Testis (tissue), 3 donors: Measurements from ENCODE around the gene HIPK2. TPM values are rescaled to one million over a fixed set of nuclear protein-coding genes. Genes with fewer than 3 reads are reported as not detected.

Experiments used
- DNase-seq: peaks from one replicate; pipeline ENCODE4 v3.0.0-alpha.2; 2019
- H3K27ac ChIP-seq, 2 donors: fragments of 200-600 bp; sonication (generic); one replicate each; pipeline ENCODE4 v1.5.1; 2019
- H3K27me3 ChIP-seq: fragments of 200-600 bp; sonication (generic); one replicate; pipeline ENCODE4 v1.5.1; 2019
- H3K36me3 ChIP-seq: fragments of 200-600 bp; sonication (generic); one replicate; pipeline ENCODE4 v1.5.1; 2017; ENCODE audit warnings: low read depth; ENCODE audit errors: missing control alignments
- H3K4me1 ChIP-seq: fragments of 200-600 bp; sonication (generic); one replicate; pipeline ENCODE4 v1.5.1; 2019
- H3K4me3 ChIP-seq, 2 donors: fragments of 200-600 bp; sonication (generic); one replicate each; pipeline ENCODE4 v1.5.1; 2017 to 2019
- H3K9me3 ChIP-seq: fragments of 200-600 bp; sonication (generic); one replicate; pipeline ENCODE4 v1.5.1; 2017
- POLR2A ChIP-seq: fragments of 450-650 bp; IDR thresholded peaks from one replicate; pipeline ENCODE4 v1.6.1; 2017; ENCODE audit warnings: antibody characterized with exemption, mild to moderate bottlenecking, moderate library complexity
- WGBS, 2 donors: methylation state at CpG; one replicate each; pipeline ENCODE4 v1.1.5; 2018; 5-methylcytosine and 5-hydroxymethylcytosine counted together
- intact Hi-C: fragments of 100-400 bp; cut with DNase I; formaldehyde crosslinking; loops from one replicate; pipeline ENCODE4 v1.15.1; 2023; ENCODE audit warnings: low total_unique reads
- polyA plus RNA-seq: library from polyadenylated mRNA; stranded (reverse); fragments of 350-450 nt; fragmentation: Illumina TruSeq; extraction: RNeasy Lipid Tissue Mini Kit (QIAGEN cat#74804); gene quantifications from one replicate; pipeline ENCODE4 v1.2.3, GENCODE V29; 2014; ENCODE audit warnings: low read depth, low replicate concordance; ENCODE audit not compliant: insufficient read depth
- total RNA-seq, 2 donors: library from RNA; depleted of rRNA; stranded (reverse); fragments of >200 nt; gene quantifications; one replicate each; pipeline ENCODE4 v1.2.3, GENCODE V29; 2016
- TF ChIP-seq, protein P1 (sequence below), 3 experiments: fragments of 450-650 bp in 2 of 3; fragments of 200-600 bp in 1 of 3; sonication (generic) in 1 of 3; IDR thresholded peaks; one replicate each; pipeline ENCODE4 v1.5.1; 2016 to 2019; ENCODE audit warnings: antibody characterized with exemption in 3 of 3, mild to moderate bottlenecking in 2 of 3, moderate library complexity in 1 of 3

HIPK2 gene
- total and polyA plus RNA-seq, 3 donors from 2014 or later: 6.3 to 22.4 (median 17.8) TPM

DNA sequence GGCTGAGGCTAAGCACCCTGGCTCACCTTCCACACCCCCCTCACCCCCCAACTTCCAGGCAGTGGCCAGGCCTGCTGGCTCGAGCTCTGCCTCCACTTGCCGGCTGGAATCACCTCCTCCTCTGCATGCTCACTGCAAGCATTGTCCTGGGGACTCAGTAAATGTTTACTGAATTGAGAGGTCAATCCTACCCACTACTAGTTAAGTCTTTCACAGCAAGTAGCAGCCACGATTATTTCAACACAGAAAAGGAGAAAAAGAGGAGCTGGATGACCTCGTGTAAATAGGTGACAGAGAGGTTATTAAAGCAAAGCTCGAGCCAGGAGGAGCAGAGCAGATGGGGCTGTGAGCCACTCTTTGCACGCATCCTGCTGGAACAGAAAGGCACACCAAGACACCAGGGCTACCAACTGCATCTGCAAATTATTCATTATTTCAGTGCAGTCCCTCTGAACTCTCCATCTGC, 32.1 kb downstream of the HIPK2 start:
- Histone ChIP-seq H3K4me1 (peaks cover 10% of the 10 kb centered on the region), H3K36me3 (no peaks in the 10 kb centered on the region), H3K4me3 (no peak overlapping the region), H3K27me3 (no peaks in the 10 kb centered on the region), H3K27ac (no peak overlapping the region), H3K9me3 (no peaks in the 10 kb centered on the region)
- 33 to 51% methylated on average over 6 of the region's 6 CpGs for WGBS, 2 donors
- intact Hi-C loops: no loop called here
- peak; percentile 26 for DNase-seq
- TF ChIP-seq POLR2A: no peak
- TF ChIP-seq, protein P1, sequence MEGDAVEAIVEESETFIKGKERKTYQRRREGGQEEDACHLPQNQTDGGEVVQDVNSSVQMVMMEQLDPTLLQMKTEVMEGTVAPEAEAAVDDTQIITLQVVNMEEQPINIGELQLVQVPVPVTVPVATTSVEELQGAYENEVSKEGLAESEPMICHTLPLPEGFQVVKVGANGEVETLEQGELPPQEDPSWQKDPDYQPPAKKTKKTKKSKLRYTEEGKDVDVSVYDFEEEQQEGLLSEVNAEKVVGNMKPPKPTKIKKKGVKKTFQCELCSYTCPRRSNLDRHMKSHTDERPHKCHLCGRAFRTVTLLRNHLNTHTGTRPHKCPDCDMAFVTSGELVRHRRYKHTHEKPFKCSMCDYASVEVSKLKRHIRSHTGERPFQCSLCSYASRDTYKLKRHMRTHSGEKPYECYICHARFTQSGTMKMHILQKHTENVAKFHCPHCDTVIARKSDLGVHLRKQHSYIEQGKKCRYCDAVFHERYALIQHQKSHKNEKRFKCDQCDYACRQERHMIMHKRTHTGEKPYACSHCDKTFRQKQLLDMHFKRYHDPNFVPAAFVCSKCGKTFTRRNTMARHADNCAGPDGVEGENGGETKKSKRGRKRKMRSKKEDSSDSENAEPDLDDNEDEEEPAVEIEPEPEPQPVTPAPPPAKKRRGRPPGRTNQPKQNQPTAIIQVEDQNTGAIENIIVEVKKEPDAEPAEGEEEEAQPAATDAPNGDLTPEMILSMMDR (IDR thresholded peaks at IDR 0.05): no peak

DNA sequence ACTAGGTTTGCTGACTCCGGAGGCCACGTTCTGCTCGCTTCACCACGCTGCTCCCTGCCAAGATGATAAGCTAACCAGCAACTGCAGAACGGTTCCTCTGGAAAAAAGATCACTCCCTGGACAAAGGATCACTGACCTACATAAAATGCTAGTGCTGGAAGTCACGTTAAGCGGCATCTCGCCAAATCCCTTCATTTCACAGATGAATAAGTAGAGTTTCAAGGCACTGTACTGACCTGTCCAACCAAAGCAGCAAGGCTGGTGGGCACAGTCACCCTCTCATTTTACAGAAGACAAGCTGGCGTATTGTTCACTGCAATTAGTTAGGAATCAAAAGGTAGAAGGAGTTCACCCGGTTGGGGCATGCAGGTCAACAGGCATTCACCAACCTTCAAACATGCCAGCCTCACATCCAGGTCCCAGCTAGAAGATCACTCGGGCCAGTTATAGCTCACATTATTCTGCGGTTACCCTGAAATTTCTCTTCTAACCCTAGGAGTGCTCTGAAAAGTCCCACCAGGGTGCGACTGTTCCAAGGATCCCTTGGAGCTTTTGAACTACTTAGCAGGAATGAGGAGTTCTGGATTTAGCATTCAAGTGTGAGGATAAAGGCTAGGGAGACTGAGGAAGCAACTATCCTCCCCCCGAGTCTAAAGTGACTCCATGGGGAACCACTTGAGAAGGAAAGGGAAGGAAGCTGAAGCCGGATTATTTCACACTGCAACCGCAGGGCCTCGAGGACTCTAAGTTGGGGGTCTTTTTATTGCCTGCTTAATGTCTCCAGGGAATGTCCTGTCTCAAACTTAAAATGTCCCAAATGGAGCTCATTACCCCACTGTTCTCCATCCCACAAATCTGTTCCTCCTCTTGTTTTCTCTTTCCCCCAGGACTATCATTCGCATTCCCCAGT, 32.8 kb downstream of the HIPK2 start:
- H3K4me3 ChIP-seq: no peak overlapping the region
- H3K36me3 ChIP-seq: no peaks in the 10 kb centered on the region
- no peaks in the 10 kb centered on the region for H3K9me3 ChIP-seq
- TF ChIP-seq POLR2A: no peak
- TF ChIP-seq, protein P1 (IDR thresholded peaks at IDR 0.05): no peak
- intact Hi-C loops: no loop called here
- H3K27ac ChIP-seq: no peak overlapping the region
- DNase-seq: peak; percentile 43
- H3K4me1 ChIP-seq: peaks cover 10% of the 10 kb centered on the region
- H3K27me3 ChIP-seq: no peaks in the 10 kb centered on the region
- 66 to 70% methylated on average over 17 to 18 of the region's 18 CpGs for WGBS, 2 donors

DNA sequence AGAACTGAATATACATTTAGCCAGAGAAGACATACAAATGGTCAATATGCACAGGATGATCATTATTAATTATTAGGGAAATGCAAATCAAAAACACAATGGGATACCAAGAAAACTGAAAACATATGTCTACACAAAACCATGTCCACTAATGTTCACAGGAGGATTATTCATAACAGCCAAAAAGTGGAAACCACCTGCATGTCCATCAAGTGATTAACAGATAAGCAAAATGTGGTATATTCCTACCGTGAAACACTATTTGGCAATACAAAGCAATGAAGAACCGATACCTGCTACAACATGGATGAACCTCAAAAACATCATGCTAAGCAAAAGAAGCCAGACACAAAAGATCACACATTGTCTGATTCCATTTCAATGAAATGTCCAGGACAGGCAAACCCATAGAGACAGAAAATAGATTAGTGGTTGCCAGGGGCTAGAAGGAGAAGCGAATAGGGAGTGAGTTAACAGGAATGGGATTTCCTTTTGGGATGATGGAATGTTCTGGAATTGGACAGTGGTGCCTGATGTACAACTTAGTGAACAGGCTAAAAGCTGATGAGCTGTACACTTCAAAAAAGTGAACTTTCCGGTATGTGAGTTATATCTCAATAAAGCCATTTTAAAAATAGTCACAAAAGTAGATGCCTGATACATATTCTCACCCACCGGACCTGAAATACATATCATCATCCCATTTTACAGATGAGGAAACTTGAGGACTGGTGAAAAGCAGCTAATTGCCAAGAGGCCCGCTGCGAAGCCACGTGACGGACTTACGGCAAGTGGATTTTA, 33.6 kb downstream of the HIPK2 start:
- Histone ChIP-seq H3K36me3 (no peaks in the 10 kb centered on the region), H3K9me3 (no peaks in the 10 kb centered on the region), H3K27me3 (no peaks in the 10 kb centered on the region), H3K4me3 (no peak overlapping the region), H3K27ac (no peak overlapping the region), H3K4me1 (peaks cover 10% of the 10 kb centered on the region)
- no peak for DNase-seq
- no peak for TF ChIP-seq POLR2A
- TF ChIP-seq, protein P1 (IDR thresholded peaks at IDR 0.05): no peak
- intact Hi-C loops: no loop called here
- whole genome bisulfite sequencing, 2 donors: 81 to 86% methylated on average over 10 of the region's 10 CpGs

DNA sequence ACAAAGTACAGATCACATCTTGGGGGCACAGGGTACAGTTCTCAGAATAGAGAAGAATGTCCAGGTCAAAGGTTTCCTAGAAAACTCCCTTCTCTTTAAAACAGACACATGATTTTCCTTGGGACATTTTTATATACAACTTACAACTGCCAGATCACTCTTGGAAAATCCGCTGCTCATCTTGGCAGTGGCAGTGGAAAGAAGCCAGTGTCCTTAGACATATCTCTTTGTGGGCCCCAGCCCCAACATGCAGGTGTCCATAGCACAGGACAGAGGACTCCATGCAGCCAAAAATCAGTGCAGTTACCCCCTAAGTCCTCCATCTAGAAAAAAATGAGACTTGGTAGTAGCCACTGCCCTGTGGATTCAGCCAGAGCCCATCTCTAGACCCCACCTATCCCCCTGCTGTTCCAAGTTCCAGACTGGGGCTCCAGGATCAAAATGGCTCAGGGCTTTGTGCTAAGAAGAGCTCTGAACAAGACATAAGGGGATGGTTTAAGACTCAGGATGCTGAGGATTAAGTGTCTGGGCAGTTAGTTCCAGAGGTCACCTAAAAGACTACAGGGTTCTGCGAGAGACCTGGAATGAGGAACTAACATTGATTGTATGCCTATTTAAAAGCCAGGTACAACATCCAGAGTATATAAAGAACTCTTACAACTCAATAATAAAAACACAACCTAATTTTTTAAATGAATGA, 34.4 kb downstream of the HIPK2 start:
- Histone ChIP-seq H3K9me3 (no peaks in the 10 kb centered on the region), H3K27ac (no peak overlapping the region), H3K27me3 (no peaks in the 10 kb centered on the region), H3K36me3 (no peaks in the 10 kb centered on the region), H3K4me1 (peaks cover 6% of the 10 kb centered on the region), H3K4me3 (no peak overlapping the region)
- DNase-seq: no peak
- TF ChIP-seq, protein P1 (IDR thresholded peaks at IDR 0.05): no peak
- TF ChIP-seq POLR2A: no peak
- intact Hi-C loops: no loop called here
- 91 to 96% methylated on average over 2 of the region's 2 CpGs for WGBS, 2 donors
